Measurements from ENCODE around the gene SAV1.

GRCh38 chr14:50656776-50657175 is 11.3 kb downstream of the SAV1 start:
- no peak for TF ChIP-seq CTCF (IDR thresholded peaks at IDR 0.05)
- no peak for TF ChIP-seq POLR2A (IDR thresholded peaks at IDR 0.05)
